ENCODE measurements around the gene SUPV3L1. TPM values are rescaled to one million over a fixed set of nuclear protein-coding genes. Genes with fewer than 3 reads are reported as not detected.
A peak's percentile ranks its signal among the peaks of the same experiment; 100 is the strongest.
"Not testable (repeated sequence)": the region's sequence is repeated elsewhere in the genome, so short reads cannot be mapped to it uniquely, and the experiment has no call there.

SUPV3L1 gene
- polyA plus RNA-seq: 23.0 TPM

- Mint-ChIP-seq H3K4me3 (peak within 1 kb of the TSS; percentile 86 to 98 (median 96)), H3K9me3 (no peaks in the 10 kb centered on the region), H3K36me3 (no peaks in the 10 kb centered on the region), H3K4me1 (peaks cover 19 to 32% (median 23%) of the 10 kb centered on the region in 3 donors), H3K27me3 (no peaks in the 10 kb centered on the region), H3K27ac (peak within 1 kb of the TSS; percentile 94 to 100 (median 100))
Measured at GRCh38 chr10:69179743-69180524, at the start of gene SUPV3L1. Gene SUPV3L1 (plus strand): TSS chr10:69180234. CDS start chr10:69180292, 58 bp downstream.

GRCh38 chr10:69130251-69130650, 49.8 kb upstream of the SUPV3L1 start:
- H3K4me3 Mint-ChIP-seq: no peak overlapping the region

GRCh38 chr10:69139961-69140360, 40.1 kb upstream of the SUPV3L1 start:
- Mint-ChIP-seq H3K4me3 (no peak overlapping the region), H3K9me3 (no peaks in the 10 kb centered on the region), H3K27ac (no peak overlapping the region), H3K36me3 (peaks cover 2% of the 10 kb centered on the region), H3K4me1 (peaks cover 6 to 32% (median 18%) of the 10 kb centered on the region in 3 donors), H3K27me3 (no peaks in the 10 kb centered on the region)

More at GRCh38 chr10:69130251-69130650, 49.8 kb upstream of the SUPV3L1 start:
- peaks cover 16 to 30% (median 19%) of the 10 kb centered on the region in 3 donors for H3K4me1 Mint-ChIP-seq
- H3K27ac Mint-ChIP-seq: peak overlapping the region in 1 of 3 donors; percentile 54
- H3K9me3 Mint-ChIP-seq: no peaks in the 10 kb centered on the region
- no peaks in the 10 kb centered on the region for H3K27me3 Mint-ChIP-seq
- H3K36me3 Mint-ChIP-seq: no peaks in the 10 kb centered on the region

- Mint-ChIP-seq H3K4me1 (peaks cover 4 to 29% (median 18%) of the 10 kb centered on the region in 3 donors), H3K4me3 (no peak overlapping the region), H3K27ac (no peak overlapping the region), H3K27me3 (no peaks in the 10 kb centered on the region), H3K9me3 (no peaks in the 10 kb centered on the region), H3K36me3 (no peaks in the 10 kb centered on the region)
Measured at GRCh38 chr10:69141304-69141703, 38.7 kb upstream of the SUPV3L1 start.

- not testable (repeated sequence) for H3K27ac Mint-ChIP-seq, H3K36me3 Mint-ChIP-seq, H3K27me3 Mint-ChIP-seq, H3K4me3 Mint-ChIP-seq, H3K9me3 Mint-ChIP-seq
- peaks cover 8 to 33% (median 23%) of the 10 kb centered on the region in 3 donors for H3K4me1 Mint-ChIP-seq
Measured at GRCh38 chr10:69142074-69142473, 38.0 kb upstream of the SUPV3L1 start.

GRCh38 chr10:69142983-69143382, 37.1 kb upstream of the SUPV3L1 start:
- Mint-ChIP-seq H3K27ac (no peak overlapping the region), H3K4me1 (peaks cover 7 to 26% (median 22%) of the 10 kb centered on the region in 3 donors), H3K9me3 (no peaks in the 10 kb centered on the region), H3K36me3 (no peaks in the 10 kb centered on the region), H3K4me3 (no peak overlapping the region), H3K27me3 (no peaks in the 10 kb centered on the region)

- peak overlapping the region in 1 of 4 donors; percentile 3 for H3K4me3 Mint-ChIP-seq
- H3K27ac Mint-ChIP-seq: no peak overlapping the region
Measured at GRCh38 chr10:69145329-69145728, 34.7 kb upstream of the SUPV3L1 start.

GRCh38 chr10:69145864-69146263, 34.2 kb upstream of the SUPV3L1 start:
- H3K36me3 Mint-ChIP-seq: peaks cover 2% of the 10 kb centered on the region
- no peak overlapping the region for H3K27ac Mint-ChIP-seq
- peaks cover 11 to 28% (median 14%) of the 10 kb centered on the region in 3 donors for H3K4me1 Mint-ChIP-seq

More at GRCh38 chr10:69145329-69145728, 34.7 kb upstream of the SUPV3L1 start:
- Mint-ChIP-seq H3K9me3 (no peaks in the 10 kb centered on the region), H3K36me3 (peaks cover 2% of the 10 kb centered on the region), H3K27me3 (no peaks in the 10 kb centered on the region), H3K4me1 (peaks cover 11 to 28% (median 15%) of the 10 kb centered on the region in 3 donors)

GRCh38 chr10:69146759-69147158, 33.3 kb upstream of the SUPV3L1 start:
- Mint-ChIP-seq H3K27me3 (no peaks in the 10 kb centered on the region), H3K4me3 (no peak overlapping the region), H3K4me1 (peaks cover 11 to 28% (median 11%) of the 10 kb centered on the region in 3 donors), H3K9me3 (no peaks in the 10 kb centered on the region), H3K27ac (no peak overlapping the region), H3K36me3 (peaks cover 2% of the 10 kb centered on the region)

More at GRCh38 chr10:69145864-69146263, 34.2 kb upstream of the SUPV3L1 start:
- Mint-ChIP-seq H3K4me3 (no peak overlapping the region), H3K9me3 (no peaks in the 10 kb centered on the region), H3K27me3 (no peaks in the 10 kb centered on the region)

GRCh38 chr10:69151984-69152383, 28.1 kb upstream of the SUPV3L1 start:
- Mint-ChIP-seq H3K4me3 (no peak overlapping the region), H3K9me3 (no peaks in the 10 kb centered on the region), H3K36me3 (peaks cover 2% of the 10 kb centered on the region), H3K27ac (no peak overlapping the region), H3K4me1 (peaks cover 3 to 7% (median 6%) of the 10 kb centered on the region in 3 donors), H3K27me3 (no peaks in the 10 kb centered on the region)

- H3K4me3 Mint-ChIP-seq: no peak overlapping the region
- H3K4me1 Mint-ChIP-seq: peaks cover 0 to 7% (median 6%) of the 10 kb centered on the region in 3 donors
- H3K27ac Mint-ChIP-seq: no peak overlapping the region
Measured at GRCh38 chr10:69153227-69153626, 26.8 kb upstream of the SUPV3L1 start.

GRCh38 chr10:69160809-69161241, 19.2 kb upstream of the SUPV3L1 start:
- Mint-ChIP-seq H3K9me3 (no peaks in the 10 kb centered on the region), H3K4me3 (no peak overlapping the region), H3K36me3 (no peaks in the 10 kb centered on the region), H3K4me1 (peaks cover 0 to 2% (median 0%) of the 10 kb centered on the region in 3 donors), H3K27ac (no peak overlapping the region), H3K27me3 (no peaks in the 10 kb centered on the region)

More at GRCh38 chr10:69153227-69153626, 26.8 kb upstream of the SUPV3L1 start:
- Mint-ChIP-seq H3K27me3 (no peaks in the 10 kb centered on the region), H3K9me3 (no peaks in the 10 kb centered on the region), H3K36me3 (peaks cover 2% of the 10 kb centered on the region)

GRCh38 chr10:69168493-69168892, 11.5 kb upstream of the SUPV3L1 start:
- Mint-ChIP-seq H3K27ac (peak overlapping the region in 1 of 3 donors; percentile 60), H3K4me3 (no peak overlapping the region), H3K4me1 (peaks cover 0 to 2% (median 1%) of the 10 kb centered on the region in 3 donors), H3K36me3 (peaks cover 2% of the 10 kb centered on the region), H3K9me3 (no peaks in the 10 kb centered on the region), H3K27me3 (no peaks in the 10 kb centered on the region)

- peaks cover 1 to 4% (median 2%) of the 10 kb centered on the region in 3 donors for H3K4me1 Mint-ChIP-seq
- H3K27me3 Mint-ChIP-seq: no peaks in the 10 kb centered on the region
- no peaks in the 10 kb centered on the region for H3K9me3 Mint-ChIP-seq
- no peak overlapping the region for H3K4me3 Mint-ChIP-seq
- no peak overlapping the region for H3K27ac Mint-ChIP-seq
- peaks cover 2% of the 10 kb centered on the region for H3K36me3 Mint-ChIP-seq
Measured at GRCh38 chr10:69172241-69172982, 7.6 kb upstream of the SUPV3L1 start.

- not testable (repeated sequence) for H3K4me3 Mint-ChIP-seq, H3K27ac Mint-ChIP-seq, H3K9me3 Mint-ChIP-seq, H3K36me3 Mint-ChIP-seq, H3K27me3 Mint-ChIP-seq
- peaks cover 7 to 11% (median 9%) of the 10 kb centered on the region in 3 donors for H3K4me1 Mint-ChIP-seq
Measured at GRCh38 chr10:69175326-69175725, 4.7 kb upstream of the SUPV3L1 start.

Data from IgD-negative memory B cell (primary cell).